Adrenal gland (tissue), 5 donors: ENCODE data around the gene FNDC3B.

Experiments used
- POLR2A ChIP-seq, 2 donors: fragments of 450-650 bp; IDR thresholded peaks; one replicate each; pipeline ENCODE4 v1.6.1; 2017; ENCODE audit warnings: antibody characterized with exemption in 2 of 2, mild to moderate bottlenecking in 2 of 2, moderate library complexity in 1 of 2
- TF ChIP-seq, protein P1 (sequence below), 6 experiments: fragments of 450-650 bp in 4 of 6; fragments of 200-600 bp in 2 of 6; sonication (generic) in 1 of 6; IDR thresholded peaks; 1 replicate in 5 of 6; 2 replicates in 1 of 6; pipeline versions ENCODE4 v1.5.1 to v1.8.0; 2016 to 2021; ENCODE audit warnings: antibody characterized with exemption in 6 of 6, mild to moderate bottlenecking in 2 of 6, moderate library complexity in 1 of 6
- donor health status: DM: no; HTN: no; CAD: no.

- TF ChIP-seq, protein P1, sequence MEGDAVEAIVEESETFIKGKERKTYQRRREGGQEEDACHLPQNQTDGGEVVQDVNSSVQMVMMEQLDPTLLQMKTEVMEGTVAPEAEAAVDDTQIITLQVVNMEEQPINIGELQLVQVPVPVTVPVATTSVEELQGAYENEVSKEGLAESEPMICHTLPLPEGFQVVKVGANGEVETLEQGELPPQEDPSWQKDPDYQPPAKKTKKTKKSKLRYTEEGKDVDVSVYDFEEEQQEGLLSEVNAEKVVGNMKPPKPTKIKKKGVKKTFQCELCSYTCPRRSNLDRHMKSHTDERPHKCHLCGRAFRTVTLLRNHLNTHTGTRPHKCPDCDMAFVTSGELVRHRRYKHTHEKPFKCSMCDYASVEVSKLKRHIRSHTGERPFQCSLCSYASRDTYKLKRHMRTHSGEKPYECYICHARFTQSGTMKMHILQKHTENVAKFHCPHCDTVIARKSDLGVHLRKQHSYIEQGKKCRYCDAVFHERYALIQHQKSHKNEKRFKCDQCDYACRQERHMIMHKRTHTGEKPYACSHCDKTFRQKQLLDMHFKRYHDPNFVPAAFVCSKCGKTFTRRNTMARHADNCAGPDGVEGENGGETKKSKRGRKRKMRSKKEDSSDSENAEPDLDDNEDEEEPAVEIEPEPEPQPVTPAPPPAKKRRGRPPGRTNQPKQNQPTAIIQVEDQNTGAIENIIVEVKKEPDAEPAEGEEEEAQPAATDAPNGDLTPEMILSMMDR (IDR thresholded peaks at IDR 0.05), result no peak
- no peak for TF ChIP-seq POLR2A (IDR thresholded peaks at IDR 0.05)
These were observed 119.4 kb downstream of the FNDC3B start for GRCh38 chr3:172158741-172159140.
